GM12878 (cell line): ENCODE data around the gene ARMC9.

Experiments used
- CTCF ChIP-seq, 3 experiments: IDR thresholded peaks in 2 of 3; conservative IDR thresholded peaks in 1 of 3; 2 replicates each; pipeline ENCODE4 v1.5.1; 2011; ENCODE audit warnings: low read depth in 3 of 3, low read length in 3 of 3, mild to moderate bottlenecking in 3 of 3, control low read depth in 2 of 3, moderate library complexity in 2 of 3, inconsistent platforms in 1 of 3, mixed read lengths in 1 of 3; ENCODE audit not compliant: control insufficient read depth in 2 of 3, insufficient read depth in 1 of 3; ENCODE audit errors: extremely low read depth in 1 of 3
- EZH2 ChIP-seq: IDR thresholded peaks from 2 replicates; pipeline ENCODE4 v1.6.1; 2012; ENCODE audit warnings: low read depth, mild to moderate bottlenecking, control low read depth, inconsistent platforms, low read length, borderline replicate concordance; ENCODE audit not compliant: control insufficient read depth
- HDAC2 ChIP-seq: fragments of 200-600 bp; sonication (generic); IDR thresholded peaks from 2 replicates; pipeline ENCODE4 v1.6.1; 2017
- HDAC6 ChIP-seq: fragments of 200-600 bp; sonication (generic); IDR thresholded peaks from one replicate; pipeline ENCODE4 v1.8.0; 2017; ENCODE audit warnings: antibody characterized with exemption; ENCODE audit not compliant: unreplicated experiment
- MAX ChIP-seq: IDR thresholded peaks from 2 replicates; pipeline ENCODE4 v1.6.1; 2012; ENCODE audit warnings: low read depth, low read length, improper control_type of control experiment
- POLR2A ChIP-seq: IDR thresholded peaks from 2 replicates; pipeline ENCODE4 v1.6.1; 2011; ENCODE audit warnings: low read depth, mild to moderate bottlenecking, low read length
- RAD21 ChIP-seq: IDR thresholded peaks from 2 replicates; pipeline ENCODE4 v1.6.1; 2011; ENCODE audit warnings: mild to moderate bottlenecking, low read depth, low read length, moderate library complexity; ENCODE audit not compliant: insufficient read depth
- RUNX3 ChIP-seq: IDR thresholded peaks from 2 replicates; pipeline ENCODE4 v1.6.1; 2012; ENCODE audit warnings: low read length, inconsistent platforms
- SP1 ChIP-seq: IDR thresholded peaks from one replicate; pipeline ENCODE4 v1.6.1; 2011; ENCODE audit warnings: low read depth, low read length
- TF ChIP-seq, protein P1 (sequence below): IDR thresholded peaks from 2 replicates; pipeline ENCODE4 v1.6.1; 2011; ENCODE audit warnings: borderline replicate concordance, low read depth, mild to moderate bottlenecking, moderate library complexity, low read length; ENCODE audit not compliant: insufficient read depth, poor library complexity, severe bottlenecking
- TF ChIP-seq, protein P2 (sequence below): IDR thresholded peaks from 2 replicates; pipeline ENCODE4 v1.6.1; 2012; ENCODE audit warnings: low read length, inconsistent platforms

GRCh38 chr2:231370749-231371429, 172.5 kb downstream of the ARMC9 start:
- TF ChIP-seq, protein P1, sequence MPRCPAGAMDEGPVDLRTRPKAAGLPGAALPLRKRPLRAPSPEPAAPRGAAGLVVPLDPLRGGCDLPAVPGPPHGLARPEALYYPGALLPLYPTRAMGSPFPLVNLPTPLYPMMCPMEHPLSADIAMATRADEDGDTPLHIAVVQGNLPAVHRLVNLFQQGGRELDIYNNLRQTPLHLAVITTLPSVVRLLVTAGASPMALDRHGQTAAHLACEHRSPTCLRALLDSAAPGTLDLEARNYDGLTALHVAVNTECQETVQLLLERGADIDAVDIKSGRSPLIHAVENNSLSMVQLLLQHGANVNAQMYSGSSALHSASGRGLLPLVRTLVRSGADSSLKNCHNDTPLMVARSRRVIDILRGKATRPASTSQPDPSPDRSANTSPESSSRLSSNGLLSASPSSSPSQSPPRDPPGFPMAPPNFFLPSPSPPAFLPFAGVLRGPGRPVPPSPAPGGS = no peak
- no peak for TF ChIP-seq RAD21
- no peak for TF ChIP-seq HDAC6
- TF ChIP-seq, protein P2, sequence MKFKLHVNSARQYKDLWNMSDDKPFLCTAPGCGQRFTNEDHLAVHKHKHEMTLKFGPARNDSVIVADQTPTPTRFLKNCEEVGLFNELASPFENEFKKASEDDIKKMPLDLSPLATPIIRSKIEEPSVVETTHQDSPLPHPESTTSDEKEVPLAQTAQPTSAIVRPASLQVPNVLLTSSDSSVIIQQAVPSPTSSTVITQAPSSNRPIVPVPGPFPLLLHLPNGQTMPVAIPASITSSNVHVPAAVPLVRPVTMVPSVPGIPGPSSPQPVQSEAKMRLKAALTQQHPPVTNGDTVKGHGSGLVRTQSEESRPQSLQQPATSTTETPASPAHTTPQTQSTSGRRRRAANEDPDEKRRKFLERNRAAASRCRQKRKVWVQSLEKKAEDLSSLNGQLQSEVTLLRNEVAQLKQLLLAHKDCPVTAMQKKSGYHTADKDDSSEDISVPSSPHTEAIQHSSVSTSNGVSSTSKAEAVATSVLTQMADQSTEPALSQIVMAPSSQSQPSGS = no peak
- no peak for TF ChIP-seq CTCF (IDR thresholded peaks at IDR 0.05 in 2 of 3, conservative IDR thresholded peaks at IDR 0.05 in 1 of 3; ENCODE audit: control insufficient read depth in 2 of 3, extremely low read depth in 1 of 3, insufficient read depth in 1 of 3, low read depth in 3 of 3, low read length in 3 of 3)
- TF ChIP-seq EZH2 = no peak
- no peak for TF ChIP-seq RUNX3
- no peak for TF ChIP-seq SP1
- TF ChIP-seq HDAC2 = no peak
- TF ChIP-seq MAX = no peak
- no peak for TF ChIP-seq POLR2A
